H1 (cell line): ENCODE measurements around the gene CENPV. TPM values are rescaled to one million over a fixed set of nuclear protein-coding genes. Genes with fewer than 3 reads are reported as not detected.

ENCODE experiments used
- CTCF ChIA-PET: fragments of 300-600 bp; sonication (Branson Sonifier 250); formaldehyde crosslinking; loops from one replicate; lab custom pipeline; 2021; ENCODE audit not compliant: partially characterized antibody; lab: Charles Lee
- POLR2A ChIA-PET: fragments of 300-600 bp; sonication (Branson Sonifier 250); formaldehyde crosslinking; loops from one replicate; lab custom pipeline; 2021; ENCODE audit warnings: inconsistent platforms; ENCODE audit not compliant: partially characterized antibody; lab: Charles Lee
- DNase-seq, 2 experiments: peaks; one replicate each; pipeline versions ENCODE4 v3.0.0 to v3.0.0-alpha.2; 2010 to 2022; ENCODE audit warnings: low spot score in 2 of 2, low read depth in 1 of 2, mixed read lengths in 1 of 2
- FAIRE-seq: peaks from 2 replicates; lab custom pipeline; 2011; peaks lifted over from hg19 to GRCh38; lab: Jason Lieb, UNC
- H2AFZ ChIP-seq: 2 replicates; pipeline ENCODE4 v1.8.1; 2012; ENCODE audit warnings: low read length, inconsistent platforms
- H2AK5ac ChIP-seq: 2 replicates; pipeline ENCODE4 v1.6.1; 2013; ENCODE audit warnings: low read depth, low read length
- H2BK120ac ChIP-seq: replicated peaks from 2 replicates; pipeline ENCODE3; 2013; ENCODE audit warnings: low read depth, low read length, inconsistent platforms
- H2BK12ac ChIP-seq: 2 replicates; pipeline ENCODE4 v1.6.1; 2013; ENCODE audit warnings: low read depth, low read length
- H2BK15ac ChIP-seq: 2 replicates; pipeline ENCODE4 v1.6.1; 2013; ENCODE audit warnings: low read length
- H2BK20ac ChIP-seq: 2 replicates; pipeline ENCODE4 v1.6.1; 2013; ENCODE audit warnings: low read length
- H2BK5ac ChIP-seq: 2 replicates; pipeline ENCODE4 v1.6.1; 2013; ENCODE audit warnings: low read depth, low read length
- H3K14ac ChIP-seq: 2 replicates; pipeline ENCODE4 v1.6.1; 2013; ENCODE audit warnings: inconsistent platforms; ENCODE audit not compliant: insufficient read length
- H3K18ac ChIP-seq: 2 replicates; pipeline ENCODE4 v1.6.1; 2013; ENCODE audit warnings: low read length; ENCODE audit errors: extremely low read depth
- H3K23ac ChIP-seq: 2 replicates; pipeline ENCODE4 v1.6.1; 2013; ENCODE audit warnings: inconsistent platforms; ENCODE audit not compliant: insufficient read length
- H3K23me2 ChIP-seq: 2 replicates; pipeline ENCODE4 v1.6.1; 2013; ENCODE audit warnings: low read depth, low read length
- H3K27ac ChIP-seq: 2 replicates; pipeline ENCODE4 v1.6.1; 2011; ENCODE audit warnings: low read depth, low read length, inconsistent platforms
- H3K27me3 ChIP-seq, 4 experiments: replicated peaks in 1 of 4; 1 replicate in 1 of 4; 2 replicates in 3 of 4; pipeline versions ENCODE4 v1.6.1 to v1.8.1; 2011 to 2013; ENCODE audit warnings: low read length in 3 of 4, mild to moderate bottlenecking in 3 of 4, inconsistent platforms in 2 of 4, mixed read lengths in 2 of 4, moderate library complexity in 1 of 4; ENCODE audit not compliant: control insufficient read depth in 3 of 4, insufficient read depth in 3 of 4; ENCODE audit errors: extremely low read depth in 1 of 4
- H3K36me3 ChIP-seq, 4 experiments: 2 replicates each; pipeline versions ENCODE4 v1.6.1 to v1.8.1; 2011 to 2013; ENCODE audit warnings: mild to moderate bottlenecking in 4 of 4, low read length in 3 of 4, moderate library complexity in 2 of 4, control low read depth in 1 of 4, inconsistent platforms in 1 of 4; ENCODE audit not compliant: insufficient read depth in 4 of 4, control insufficient read depth in 2 of 4
- H3K4ac ChIP-seq: replicated peaks from 2 replicates; pipeline ENCODE3; 2013; ENCODE audit warnings: low read length, low read depth, mixed read lengths, inconsistent platforms; ENCODE audit not compliant: insufficient read length
- H3K4me1 ChIP-seq, 4 experiments: replicated peaks in 1 of 4; 1 replicate in 1 of 4; 2 replicates in 3 of 4; pipeline versions ENCODE4 v1.6.1 to v1.8.1; 2011 to 2013; ENCODE audit warnings: low read length in 3 of 4, inconsistent platforms in 2 of 4, mixed read lengths in 1 of 4; ENCODE audit not compliant: insufficient read depth in 4 of 4, control insufficient read depth in 3 of 4
- H3K4me2 ChIP-seq, 2 experiments: 2 replicates each; pipeline versions ENCODE4 v1.6.1 to v1.8.1; 2011 to 2013; ENCODE audit warnings: low read depth in 2 of 2, low read length in 2 of 2, control low read depth in 1 of 2, inconsistent platforms in 1 of 2, mild to moderate bottlenecking in 1 of 2; ENCODE audit not compliant: insufficient read depth in 1 of 2
- H3K4me3 ChIP-seq, 4 experiments: fragments of 200-600, 300-600 bp in 1 of 4; sonication (generic), shearing (Covaris generic), sonication (Bioruptor Twin) in 1 of 4; 2 replicates each; pipeline versions ENCODE4 v1.5.1 to v1.8.1; 2011 to 2016; ENCODE audit warnings: low read length in 4 of 4, low read depth in 3 of 4, control low read depth in 2 of 4, inconsistent platforms in 2 of 4, mild to moderate bottlenecking in 2 of 4, mixed read lengths in 1 of 4, moderate library complexity in 1 of 4; ENCODE audit not compliant: insufficient read depth in 2 of 4; ENCODE audit errors: extremely low read depth in 1 of 4
- H3K56ac ChIP-seq: replicated peaks from 2 replicates; pipeline ENCODE3; 2013; ENCODE audit warnings: low read depth, mild to moderate bottlenecking, mixed read lengths, low read length, inconsistent platforms; ENCODE audit not compliant: insufficient read length
- H3K79me1 ChIP-seq: 2 replicates; pipeline ENCODE4 v1.6.1; 2013; ENCODE audit warnings: low read depth, low read length, control low read depth
- H3K79me2 ChIP-seq, 2 experiments: 2 replicates each; pipeline versions ENCODE4 v1.6.1 to v1.8.1; 2012 to 2013; ENCODE audit warnings: low read length in 2 of 2, mild to moderate bottlenecking in 2 of 2, inconsistent platforms in 1 of 2; ENCODE audit not compliant: insufficient read depth in 2 of 2, control insufficient read depth in 1 of 2
- H3K9ac ChIP-seq, 4 experiments: replicated peaks in 1 of 4; 1 replicate in 1 of 4; 2 replicates in 3 of 4; pipeline versions ENCODE4 v1.6.1 to v1.8.1; 2011 to 2013; ENCODE audit warnings: low read depth in 3 of 4, low read length in 3 of 4, control low read depth in 2 of 4, mild to moderate bottlenecking in 2 of 4, moderate library complexity in 2 of 4, inconsistent platforms in 1 of 4; ENCODE audit errors: extremely low read depth in 1 of 4
- H3K9me3 ChIP-seq, 2 experiments: 2 replicates each; pipeline versions ENCODE4 v1.6.1 to v1.8.1; 2012 to 2013; ENCODE audit warnings: mild to moderate bottlenecking in 2 of 2, moderate library complexity in 2 of 2, control low read depth in 1 of 2, inconsistent platforms in 1 of 2, low read depth in 1 of 2, low read length in 1 of 2, mixed read lengths in 1 of 2; ENCODE audit not compliant: insufficient read depth in 2 of 2
- H4K20me1 ChIP-seq, 2 experiments: replicated peaks in 1 of 2; 2 replicates each; pipeline versions ENCODE3 to v1.8.1; 2011 to 2013; ENCODE audit warnings: inconsistent platforms in 2 of 2, low read length in 2 of 2, mild to moderate bottlenecking in 1 of 2; ENCODE audit not compliant: insufficient read depth in 2 of 2, control insufficient read depth in 1 of 2
- H4K5ac ChIP-seq: 2 replicates; pipeline ENCODE4 v1.6.1; 2013; ENCODE audit warnings: low read length, low read depth, mixed read lengths, inconsistent platforms; ENCODE audit not compliant: insufficient read length
- H4K8ac ChIP-seq: 2 replicates; pipeline ENCODE4 v1.8.0; 2013; ENCODE audit warnings: mild to moderate bottlenecking, moderate library complexity, low read length, inconsistent platforms; ENCODE audit not compliant: insufficient read depth; ENCODE audit errors: extremely low read depth
- H4K91ac ChIP-seq: replicated peaks from 2 replicates; pipeline ENCODE3; 2013; ENCODE audit warnings: low read length, mixed read lengths, inconsistent platforms; ENCODE audit not compliant: insufficient read length
- HDAC2 ChIP-seq, 2 experiments: fragments of 300-600 bp in 1 of 2; sonication (generic) in 1 of 2; IDR thresholded peaks; 2 replicates each; pipeline ENCODE4 v1.6.1; 2011 to 2012; ENCODE audit warnings: low read depth in 2 of 2, low read length in 2 of 2, mild to moderate bottlenecking in 2 of 2, moderate library complexity in 2 of 2, borderline replicate concordance in 1 of 2, inconsistent platforms in 1 of 2
- WGBS, 2 experiments: shearing (Covaris generic) in 1 of 2; methylation state at CpG; one replicate each; pipeline versions ENCODE4 v1.1.6 to v1.1.7; 2013 to 2015; ENCODE audit warnings: low lambda C conversion rate in 2 of 2, mixed read lengths in 2 of 2, inconsistent platforms in 1 of 2, low coverage in 1 of 2, missing lambda C conversion rate in 1 of 2; ENCODE audit not compliant: insufficient replicate concordance in 2 of 2, insufficient coverage in 1 of 2, insufficient read length in 1 of 2; ENCODE audit errors: extremely low coverage in 1 of 2, missing lambda C conversion rate in 1 of 2; 5-methylcytosine and 5-hydroxymethylcytosine counted together
- polyA plus RNA-seq, 7 experiments: library from polyadenylated mRNA; depleted of rRNA in 3 of 7; stranded (reverse) in 5 of 7; unstranded in 2 of 7; fragments of >200 nt in 5 of 7; fragments of 200-250 nt in 2 of 7; gene quantifications; 1 replicate in 5 of 7; 2 replicates in 1 of 7; 4 replicates in 1 of 7; pipeline versions ENCODE4 v1.2.1 to v1.2.3, GENCODE V29; 2011 to 2013; ENCODE audit warnings: missing spikeins in 2 of 7, mixed read lengths in 2 of 7
- total RNA-seq: library from RNA; stranded (reverse); fragmentation: NEBNext Ultra II Directional; extraction: Animal tissue kit (Norgen Biotek cat#: 25700); gene quantifications from 2 replicates; pipeline ENCODE4 v1.2.1, GENCODE V29; 2021

Gene CENPV
- total and polyA plus RNA-seq, 2 of the 8 experiments (the other 6 are each of a cell fraction or from before 2014, with no cell fraction given) = 249 to 260 TPM

- no peak overlapping the region for H2AFZ ChIP-seq
- DNase-seq = no peak
- H3K23me2 ChIP-seq = no peaks in the 10 kb centered on the region
- TF ChIP-seq HDAC2 (IDR thresholded peaks at IDR 0.05; ENCODE audit: borderline replicate concordance in 1 of 2, low read depth in 2 of 2, low read length in 2 of 2) = no peak
- H3K4me1 ChIP-seq = peaks cover 0 to 5% (median 4%) of the 10 kb centered on the region in 4 experiments; a peak in 4 of 7 replicates
- ChIA-PET CTCF (interaction anchor here (1.5 to 4.0 kb wide), 3 partner anchors 9 to 34 kb away, joined by 3 to 37 read pairs (median 8); no protein-coding TSS in a partner anchor), POLR2A (interaction anchor here (0.5 to 0.8 kb wide), 2 partner anchors 8 to 130 kb away, joined by 3 read pairs; no protein-coding TSS in a partner anchor)
- H2BK120ac ChIP-seq = no peak overlapping the region
- H4K5ac ChIP-seq = no peak overlapping the region
- H3K4me2 ChIP-seq = no peak overlapping the region
- H3K9ac ChIP-seq = no peak overlapping the region
- no peak overlapping the region for H3K56ac ChIP-seq
- H3K9me3 ChIP-seq = no peaks in the 10 kb centered on the region
- H3K36me3 ChIP-seq = no peaks in the 10 kb centered on the region
- H2BK20ac ChIP-seq = no peak overlapping the region
- H3K4ac ChIP-seq = no peak overlapping the region
- H3K4me3 ChIP-seq = no peak overlapping the region
- H3K79me2 ChIP-seq = no peaks in the 10 kb centered on the region
- H3K23ac ChIP-seq = no peak overlapping the region
- H3K79me1 ChIP-seq = no peaks in the 10 kb centered on the region; the same call in 1 of the 2 replicates
- no peak overlapping the region for H2AK5ac ChIP-seq
- no peak overlapping the region for H3K18ac ChIP-seq
- no peak overlapping the region for H2BK15ac ChIP-seq
- FAIRE-seq = no peak
- H4K20me1 ChIP-seq = peaks cover 2% of the 10 kb centered on the region in 2 experiments
- no peak overlapping the region for H4K8ac ChIP-seq
- no peak overlapping the region for H3K27ac ChIP-seq
- H2BK12ac ChIP-seq = no peak overlapping the region
- no peaks in the 10 kb centered on the region for H3K27me3 ChIP-seq
- H3K14ac ChIP-seq = no peak overlapping the region
- H4K91ac ChIP-seq = no peak overlapping the region
- 91% methylated on average over 3 of the region's 3 CpGs; no CpG with 5 or more reads in 1 of the 2 experiments for WGBS, 2 experiments
- no peak overlapping the region for H2BK5ac ChIP-seq
These were observed 59.3 kb downstream of the CENPV start for GRCh38 chr17:16293931-16294330.

Other genes starting within 250 kb of the CENPV start
- gene NCOR1, start 137.9 kb downstream of the CENPV start, total RNA-seq = 141 and 142 TPM in 2 replicates
- gene NCOR1, start 137.9 kb downstream of the CENPV start, polyA plus RNA-seq (2011; rRNA removed) = 65.4 and 81.2 TPM in 2 replicates
- 25.5 and 28.4 TPM in 2 replicates for gene PIGL, start 136.3 kb downstream of the CENPV start, total RNA-seq
- 30.8 TPM in 2 replicates for gene PIGL, start 136.3 kb downstream of the CENPV start, polyA plus RNA-seq (2011; rRNA removed)
- 1,585 and 1,597 TPM in 2 replicates for gene UBB, start 27.6 kb upstream of the CENPV start, total RNA-seq
- 1,439 and 1,605 TPM in 2 replicates for gene UBB, start 27.6 kb upstream of the CENPV start, polyA plus RNA-seq (2011; rRNA removed)
- 1.6 and 2.1 TPM in 2 replicates for gene TRPV2, start 62.1 kb upstream of the CENPV start, total RNA-seq
- gene TRPV2, start 62.1 kb upstream of the CENPV start, polyA plus RNA-seq (2011; rRNA removed) = 1.7 and 1.8 TPM in 2 replicates
- gene LRRC75A, start 138.7 kb upstream of the CENPV start, total RNA-seq = 7.2 and 9.9 TPM in 2 replicates
- 9.7 and 10.5 TPM in 2 replicates for gene LRRC75A, start 138.7 kb upstream of the CENPV start, polyA plus RNA-seq (2011; rRNA removed)
- 5.6 and 6.2 TPM in 2 replicates for gene ZNF287, start 215.7 kb upstream of the CENPV start, total RNA-seq
- gene ZNF287, start 215.7 kb upstream of the CENPV start, polyA plus RNA-seq (2011; rRNA removed) = 1.7 TPM in 2 replicates